ENCODE measurements around the gene DICER1.

GRCh38 chr14:95195031-95195430 lies 37.7 kb upstream of the DICER1 start:
- TF ChIP-seq TCF7 (IDR thresholded peaks at IDR 0.05; ENCODE audit: borderline replicate concordance) (no peak), EP300 (IDR thresholded peaks at IDR 0.05; ENCODE audit: low read length) (no peak), RBM14 (IDR thresholded peaks at IDR 0.05; ENCODE audit: borderline replicate concordance, insufficient read depth, low read depth, low read length) (no peak), SRF (CRISPR knock-in tag; IDR thresholded peaks at IDR 0.05) (no peak), ZBTB33 (CRISPR knock-in tag; IDR thresholded peaks at IDR 0.05) (no peak), ZNF41 (CRISPR knock-in tag; conservative IDR thresholded peaks at IDR 0.05) (no peak), PYGO2 (tag; IDR thresholded peaks at IDR 0.05) (no peak), LEF1 (IDR thresholded peaks at IDR 0.05) (no peak), ESRRA (IDR thresholded peaks at IDR 0.05; ENCODE audit: borderline replicate concordance, low read depth) (no peak), ETV6 (IDR thresholded peaks at IDR 0.05; ENCODE audit: borderline replicate concordance in 1 of 2, low read depth in 2 of 2, low read length in 1 of 2) (no peak), ETV6 (CRISPR knock-in tag; IDR thresholded peaks at IDR 0.05; ENCODE audit: borderline replicate concordance) (no peak), ZFP1 (CRISPR knock-in tag; IDR thresholded peaks at IDR 0.05) (no peak), ZBTB26 (CRISPR knock-in tag; IDR thresholded peaks at IDR 0.05) (no peak), SIX5 (IDR thresholded peaks at IDR 0.05; ENCODE audit: borderline replicate concordance in 1 of 2, insufficient read depth in 1 of 2, low read depth in 1 of 2, low read length in 2 of 2) (no peak)

Data from K562 (cell line).